Stimulated activated CD4-positive, alpha-beta T cell treated with anti-CD3 and anti-CD28 coated beads, Interleukin-2, amount 100 ng/mL, for 4 hours (primary cell): ENCODE measurements around the gene GJD3.

ENCODE experiments used
- DNase-seq: peaks from one replicate; pipeline ENCODE4 v3.0.0-alpha.2; 2020; ENCODE audit warnings: low read depth

Gene GJD3

DNA sequence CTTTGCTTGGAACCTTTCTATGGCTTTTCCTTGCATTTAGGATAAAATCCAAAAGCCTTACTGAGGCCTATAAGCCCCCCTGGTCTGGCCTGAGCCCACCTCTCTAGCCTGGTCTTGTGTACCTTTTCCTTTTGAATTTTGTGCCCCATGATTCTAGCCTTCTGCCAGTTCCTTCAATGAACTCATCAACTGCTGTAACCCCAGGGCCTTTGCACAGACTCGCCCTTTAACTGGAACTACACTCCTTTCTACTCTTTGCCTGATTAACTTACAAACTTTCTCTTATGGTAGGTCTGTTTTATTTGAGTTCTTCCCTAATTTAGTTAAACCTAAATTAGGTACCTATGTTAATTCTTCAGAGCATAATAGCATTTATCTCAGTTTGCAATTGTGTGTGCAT, 24.2 kb downstream of the GJD3 start:
- no peak for DNase-seq

DNA sequence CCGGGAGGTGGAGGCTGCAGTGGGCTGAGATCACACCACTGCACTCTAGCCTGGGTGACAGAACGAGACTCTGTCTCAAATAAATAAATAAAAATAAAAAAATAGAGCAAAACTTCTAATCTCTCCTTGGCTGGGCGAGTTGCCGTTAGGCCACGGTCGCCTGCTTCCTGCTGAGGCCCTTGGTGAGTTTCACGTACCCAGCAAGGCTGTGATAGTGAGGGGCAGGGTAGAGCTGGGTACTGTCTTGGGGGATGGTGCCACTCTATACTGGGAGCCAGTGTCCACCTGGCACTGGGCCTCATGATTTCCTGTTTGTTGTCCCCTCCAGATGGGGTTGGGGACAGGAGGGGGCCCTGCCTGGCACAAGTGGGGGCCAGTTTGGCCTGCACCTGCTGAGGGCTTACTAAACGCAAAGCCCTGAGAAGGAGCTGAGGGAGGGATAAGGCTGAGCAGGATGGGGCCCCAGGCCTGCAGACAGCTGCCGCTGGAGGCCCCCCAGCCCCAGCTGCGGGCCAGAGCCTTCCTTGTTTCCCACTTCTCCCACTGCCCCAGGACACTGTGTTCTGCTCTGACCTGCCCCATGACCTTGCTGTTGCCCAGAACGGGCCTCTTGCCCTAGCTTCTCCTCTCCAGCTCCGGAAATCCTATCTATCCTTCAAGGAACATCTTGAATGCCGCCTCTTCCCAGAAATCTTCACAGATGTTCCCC, 25.4 kb downstream of the GJD3 start:
- no peak for DNase-seq

DNA sequence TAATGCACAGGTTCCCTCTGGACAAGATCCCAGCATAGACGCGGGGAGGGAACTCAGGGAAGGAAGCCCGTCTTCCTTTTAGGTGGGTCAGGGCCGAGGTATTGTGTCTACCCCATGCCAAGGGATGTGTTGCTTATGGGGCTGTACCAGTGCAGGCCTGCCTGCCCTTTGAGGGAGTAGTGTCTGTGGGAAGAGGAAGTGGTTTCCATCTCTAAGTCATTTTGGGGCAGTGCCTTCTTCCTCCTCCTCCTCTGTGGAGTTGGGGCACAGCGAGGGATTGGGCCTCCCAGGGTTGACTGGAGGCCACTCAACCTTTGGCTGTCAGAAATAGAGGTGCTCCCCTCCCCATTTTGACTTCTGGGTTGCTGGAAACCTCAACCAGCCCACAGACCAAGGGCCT, 26.5 kb downstream of the GJD3 start:
- no peak for DNase-seq

DNA sequence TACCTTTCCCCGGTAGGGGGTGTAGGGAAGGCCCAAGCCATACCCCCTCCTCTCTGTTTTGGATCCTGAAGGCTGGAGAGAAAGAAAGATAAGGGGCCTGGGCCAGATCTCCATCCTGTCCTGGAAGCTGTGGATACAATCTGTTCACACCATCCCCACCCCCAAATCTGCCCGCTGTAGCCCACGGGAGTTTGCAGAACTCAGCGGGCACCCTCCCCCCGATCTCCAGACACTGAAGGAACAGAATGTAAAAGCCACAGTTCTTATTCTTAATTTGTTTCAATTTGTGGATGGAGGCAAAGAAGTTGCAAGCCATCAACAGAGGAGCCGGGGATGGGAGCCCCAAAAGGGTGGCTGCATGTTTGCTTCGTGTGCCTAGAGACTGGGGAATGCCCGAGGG, 27.2 kb downstream of the GJD3 start:
- DNase-seq: no peak

DNA sequence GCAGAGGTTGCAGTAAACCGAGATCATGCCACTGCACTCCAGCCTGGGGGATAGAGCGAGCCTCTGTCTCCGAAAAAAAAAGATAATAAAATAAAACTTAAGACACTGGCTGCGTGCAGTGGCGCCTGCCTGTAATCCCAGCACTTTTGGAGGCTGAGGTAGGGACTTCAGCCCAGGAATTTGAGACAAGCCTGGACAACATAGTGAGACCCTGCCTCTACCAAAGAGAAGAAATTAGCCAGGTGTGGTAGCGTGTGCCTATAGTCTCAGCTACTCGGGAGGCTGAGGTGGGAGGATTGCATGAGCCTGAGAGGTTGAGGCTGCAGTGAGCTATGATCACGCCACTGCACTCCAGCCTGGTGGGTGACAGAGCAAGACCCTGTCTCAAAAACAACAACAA, 28.9 kb downstream of the GJD3 start:
- no peak for DNase-seq

DNA sequence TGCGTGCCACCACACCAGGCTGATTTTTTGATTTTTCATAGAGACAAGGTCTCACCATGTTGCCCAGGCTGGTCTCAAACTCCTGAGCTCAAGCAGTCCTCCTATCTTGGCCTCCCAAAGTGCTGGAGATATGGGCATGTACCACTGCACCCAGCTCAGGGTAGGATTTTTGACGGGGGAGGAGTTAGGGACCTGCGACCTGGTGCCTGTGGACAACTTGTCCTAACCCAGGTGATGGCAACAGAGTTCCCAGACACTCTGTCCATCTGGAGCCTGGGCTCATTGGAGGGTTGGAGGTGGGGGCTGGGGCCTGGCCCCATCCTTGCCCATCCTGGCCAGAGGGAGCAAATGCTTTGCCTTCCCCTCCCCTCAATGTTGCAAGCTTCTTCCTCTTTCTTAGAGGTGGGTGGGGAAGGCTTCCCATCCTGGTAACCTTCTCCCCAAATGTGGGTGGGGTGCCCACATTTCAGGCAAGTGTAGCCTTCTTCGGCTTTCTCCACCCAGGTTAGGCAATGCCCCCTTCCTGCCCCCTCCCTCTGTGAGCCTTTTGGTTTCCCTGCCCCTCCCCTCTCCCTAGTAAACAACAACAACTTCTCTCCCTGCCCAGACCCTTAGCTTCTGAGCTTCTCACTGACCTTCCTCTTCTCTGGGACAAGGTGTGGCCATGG, 30.6 kb downstream of the GJD3 start:
- DNase-seq: no peak

DNA sequence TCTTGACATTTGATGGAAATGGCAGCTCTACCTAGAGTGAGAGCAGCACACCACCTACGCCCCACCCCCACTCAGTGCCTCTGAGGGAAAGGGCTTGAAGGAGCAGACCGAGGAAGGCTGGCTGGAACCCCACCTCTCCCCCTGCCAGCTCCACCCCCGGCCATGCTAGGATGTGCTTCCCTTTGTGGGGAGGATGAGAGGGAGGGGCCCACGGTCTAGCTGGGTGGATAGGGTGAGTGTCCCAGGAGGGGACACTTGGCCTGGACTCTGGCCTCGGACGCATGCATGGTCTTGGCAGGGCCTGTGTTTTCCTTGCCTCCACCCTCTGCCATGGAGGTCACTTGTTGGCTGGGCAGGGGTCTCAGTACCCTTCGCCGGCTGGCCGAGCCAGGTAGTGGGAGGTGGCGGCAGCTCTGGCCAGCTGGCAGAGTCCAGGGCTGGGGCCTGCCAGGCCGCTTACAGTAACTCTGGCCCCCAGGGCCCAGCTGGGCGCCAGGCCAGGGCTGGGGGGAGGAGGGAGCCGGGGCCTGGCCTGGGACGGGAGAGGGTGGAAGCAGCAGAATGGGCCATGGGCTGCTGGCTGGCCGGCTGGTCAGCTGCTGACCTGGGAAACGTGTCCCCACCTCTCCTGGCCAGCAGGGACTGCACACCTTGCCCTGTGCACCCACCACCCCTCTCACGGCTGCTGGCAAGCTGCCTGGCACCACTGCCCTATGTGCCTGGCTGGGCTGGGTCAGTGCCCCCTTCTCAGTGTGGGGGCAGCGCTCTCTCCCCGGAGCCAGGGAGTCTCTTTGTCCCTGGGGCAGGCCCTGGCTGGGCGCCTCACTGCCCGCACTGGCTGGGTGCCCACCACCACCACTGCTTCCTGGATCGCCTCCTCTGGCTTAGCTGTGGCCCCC, 32.5 kb downstream of the GJD3 start:
- DNase-seq: no peak

DNA sequence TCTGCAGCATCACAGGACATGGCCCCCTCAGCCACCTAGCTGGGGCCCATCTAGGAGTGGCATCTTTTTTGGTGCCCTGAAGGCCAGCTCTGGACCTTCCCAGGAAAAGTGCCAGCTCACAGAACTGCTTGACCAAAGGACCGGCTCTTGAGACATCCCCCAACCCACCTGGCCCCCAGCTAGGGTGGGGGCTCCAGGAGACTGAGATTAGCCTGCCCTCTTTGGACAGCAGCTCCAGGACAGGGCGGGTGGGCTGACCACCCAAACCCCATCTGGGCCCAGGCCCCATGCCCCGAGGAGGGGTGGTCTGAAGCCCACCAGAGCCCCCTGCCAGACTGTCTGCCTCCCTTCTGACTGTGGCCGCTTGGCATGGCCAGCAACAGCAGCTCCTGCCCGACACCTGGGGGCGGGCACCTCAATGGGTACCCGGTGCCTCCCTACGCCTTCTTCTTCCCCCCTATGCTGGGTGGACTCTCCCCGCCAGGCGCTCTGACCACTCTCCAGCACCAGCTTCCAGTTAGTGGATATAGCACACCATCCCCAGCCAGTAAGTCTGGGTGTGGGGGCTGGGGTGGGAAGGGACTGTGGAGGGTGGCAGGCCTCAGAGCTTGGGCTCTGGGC, 33.6 kb downstream of the GJD3 start:
- no peak for DNase-seq

DNA sequence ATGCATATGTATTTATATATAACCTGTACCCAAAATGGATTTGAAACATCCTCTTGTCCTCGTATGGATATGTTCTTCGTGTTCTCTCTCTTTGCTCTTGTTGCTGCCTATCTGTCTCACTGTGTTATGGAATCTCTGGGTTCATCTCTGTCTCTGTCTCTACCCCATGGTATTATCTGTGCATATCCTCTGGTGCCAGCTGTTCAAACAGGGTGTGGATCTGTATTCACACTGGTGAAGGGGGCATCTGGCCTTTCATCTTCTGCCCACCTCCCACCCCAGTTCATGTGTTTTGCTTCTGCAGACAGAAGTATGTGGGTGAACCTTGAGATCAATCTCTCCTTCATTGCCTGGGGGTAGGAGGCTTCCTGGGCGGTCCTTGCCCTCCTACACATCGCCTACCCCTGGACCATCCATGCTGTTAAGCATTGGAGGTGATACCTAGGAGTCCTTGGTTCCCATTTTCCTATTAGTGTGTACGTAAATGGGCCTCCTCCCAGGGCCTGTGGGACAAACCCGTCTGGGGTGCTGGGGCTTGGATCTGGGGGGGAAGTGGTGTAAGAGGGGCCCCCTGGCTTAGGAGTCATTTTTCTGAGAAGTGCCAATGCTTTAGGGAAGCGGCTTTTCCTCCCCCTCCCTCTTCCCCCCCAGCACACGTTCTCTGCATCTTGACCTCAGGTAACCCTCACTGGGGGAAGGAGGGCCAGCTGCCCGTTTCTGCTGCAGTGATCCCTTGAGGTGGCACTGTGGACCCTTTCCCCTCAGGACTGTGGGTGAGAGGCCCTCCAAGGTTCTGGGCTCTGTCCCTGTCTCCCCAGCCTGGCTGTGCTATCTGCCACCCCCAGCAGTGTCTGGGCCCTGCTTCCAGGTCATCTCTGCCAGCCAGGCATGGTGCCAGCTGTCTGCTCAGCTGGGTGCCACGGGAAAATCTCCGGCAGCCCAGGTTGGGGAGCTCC, 34.4 kb downstream of the GJD3 start:
- DNase-seq: no peak

DNA sequence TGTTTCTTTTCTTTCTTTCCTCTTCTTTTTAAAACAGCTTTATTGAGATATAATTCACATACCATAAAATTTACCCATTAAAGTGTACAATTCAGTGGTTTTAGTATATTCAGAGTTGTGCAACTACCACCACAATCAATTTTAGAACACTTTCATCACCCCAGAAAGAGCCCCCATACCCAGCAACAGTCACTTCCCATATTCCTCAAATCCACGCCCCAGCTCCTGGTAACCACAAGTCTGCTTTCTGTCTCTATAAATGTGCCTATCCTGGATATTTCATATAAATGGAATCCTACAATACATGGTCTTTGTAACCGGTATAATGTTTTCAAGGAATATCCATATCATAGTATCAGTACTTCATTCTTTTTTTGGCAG, 36.2 kb downstream of the GJD3 start:
- DNase-seq: no peak

DNA sequence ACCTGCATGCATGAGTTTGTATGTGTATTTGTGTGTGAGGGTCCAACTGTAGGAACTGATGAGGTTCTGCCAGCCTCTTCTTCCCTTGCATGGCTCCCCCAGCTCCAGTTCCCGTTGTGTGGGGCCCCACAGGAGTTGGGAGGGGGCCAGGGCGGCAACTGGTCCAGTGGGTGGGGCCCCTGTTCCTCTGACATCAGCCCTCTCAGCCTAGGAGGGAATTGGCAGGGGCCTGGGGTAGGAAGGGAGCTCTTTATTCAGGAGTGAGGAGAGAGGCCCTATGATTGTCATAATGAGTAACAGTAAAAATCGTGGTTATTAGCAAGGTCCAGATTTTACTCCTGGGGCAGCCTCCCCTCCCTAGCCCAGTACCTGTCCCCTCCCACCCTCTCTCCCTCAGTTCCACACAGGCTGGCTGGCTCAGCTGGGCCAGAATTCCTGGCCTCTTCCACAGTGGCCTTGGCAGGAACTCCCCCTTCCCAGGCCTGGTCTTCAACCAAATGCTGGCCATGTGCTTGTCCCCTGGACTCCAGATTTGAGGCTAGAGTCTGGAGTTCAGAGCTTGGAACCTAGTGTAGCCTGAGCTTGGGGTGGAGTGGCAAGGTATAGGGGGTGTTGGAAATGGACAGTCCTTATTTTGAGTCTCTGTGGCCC, 36.7 kb downstream of the GJD3 start:
- no peak for DNase-seq

DNA sequence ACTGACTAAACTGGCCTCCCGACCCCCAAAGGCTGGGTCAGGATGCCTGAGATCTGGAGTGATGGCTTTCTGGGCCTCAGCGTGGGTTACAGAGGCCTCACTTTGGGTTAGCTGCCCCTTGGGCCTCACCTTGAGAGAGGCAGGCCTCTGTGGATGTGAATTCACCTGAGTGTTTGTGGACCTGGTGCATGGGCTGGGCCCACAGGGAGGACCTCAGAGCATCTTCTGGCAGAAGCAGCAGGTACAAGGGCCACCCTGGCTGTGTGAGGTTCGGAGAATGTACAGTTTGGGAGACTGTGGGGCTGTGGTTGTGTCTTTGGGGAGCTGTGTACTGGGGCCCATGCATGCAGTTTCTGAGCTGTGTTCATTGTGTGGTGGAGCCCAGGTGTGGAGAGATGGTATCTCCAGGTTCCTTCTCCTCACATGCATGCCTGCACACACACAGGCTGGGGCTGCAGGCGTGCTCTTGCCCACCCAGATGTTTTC, 37.2 kb downstream of the GJD3 start:
- DNase-seq: no peak

DNA sequence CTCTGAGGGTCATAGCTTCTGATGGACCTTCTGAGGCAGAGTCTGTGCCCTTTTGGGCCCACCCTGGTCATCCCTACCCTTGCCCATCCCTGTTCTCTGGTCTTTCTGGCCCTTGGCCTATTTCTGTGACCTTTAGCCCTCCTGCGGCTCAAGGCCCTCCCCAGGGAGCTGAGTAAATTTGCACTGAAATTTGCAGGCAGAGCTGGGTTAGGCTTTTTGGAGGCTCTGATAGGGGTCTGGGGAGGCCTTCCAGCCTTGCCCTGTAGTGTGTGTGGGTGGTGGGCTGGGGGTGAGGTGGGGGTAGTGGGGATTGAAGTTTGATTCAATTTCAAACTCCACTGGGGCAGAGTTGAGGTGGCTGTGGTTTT, 37.7 kb downstream of the GJD3 start:
- no peak for DNase-seq

DNA sequence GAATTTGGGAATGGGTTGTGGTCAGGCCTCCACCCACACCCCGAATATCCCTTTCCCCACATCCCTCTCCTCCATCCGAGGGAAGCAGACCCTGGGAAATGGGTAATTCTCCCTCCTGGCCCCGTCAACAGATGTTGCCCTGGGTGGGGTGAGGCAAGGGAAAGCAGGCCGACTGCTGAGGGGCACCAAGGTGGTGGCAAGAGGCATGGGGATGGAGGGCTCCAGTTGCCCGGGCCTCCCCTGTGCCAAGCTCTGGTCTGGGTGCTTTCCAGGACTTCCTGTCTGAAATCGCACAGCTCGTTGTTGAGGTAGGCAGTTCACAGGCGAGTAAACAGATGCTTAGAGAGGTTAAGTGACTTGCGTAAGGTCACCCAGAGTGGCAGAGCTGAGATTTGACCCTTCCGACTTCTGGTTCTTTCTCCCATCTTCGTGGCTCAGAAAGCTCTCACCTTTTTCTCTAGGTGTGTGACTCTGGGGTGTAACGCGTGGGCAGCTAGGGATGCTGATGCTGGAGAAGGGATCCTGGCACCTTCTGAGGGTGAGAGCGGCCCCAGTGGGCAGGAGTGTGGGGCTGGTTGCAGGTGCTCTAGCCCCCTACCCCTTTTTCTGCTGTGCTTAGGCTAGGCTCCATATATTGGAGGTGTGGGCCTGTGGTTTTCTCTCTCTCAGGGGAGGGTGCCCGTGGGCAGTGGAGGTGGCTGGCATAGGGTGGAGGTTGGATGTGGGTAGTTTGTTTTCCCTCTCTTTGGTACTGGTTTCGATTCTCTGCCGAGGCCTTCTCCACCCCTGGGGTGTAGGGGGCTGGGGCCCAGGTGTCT, 38.3 kb downstream of the GJD3 start:
- no peak for DNase-seq

DNA sequence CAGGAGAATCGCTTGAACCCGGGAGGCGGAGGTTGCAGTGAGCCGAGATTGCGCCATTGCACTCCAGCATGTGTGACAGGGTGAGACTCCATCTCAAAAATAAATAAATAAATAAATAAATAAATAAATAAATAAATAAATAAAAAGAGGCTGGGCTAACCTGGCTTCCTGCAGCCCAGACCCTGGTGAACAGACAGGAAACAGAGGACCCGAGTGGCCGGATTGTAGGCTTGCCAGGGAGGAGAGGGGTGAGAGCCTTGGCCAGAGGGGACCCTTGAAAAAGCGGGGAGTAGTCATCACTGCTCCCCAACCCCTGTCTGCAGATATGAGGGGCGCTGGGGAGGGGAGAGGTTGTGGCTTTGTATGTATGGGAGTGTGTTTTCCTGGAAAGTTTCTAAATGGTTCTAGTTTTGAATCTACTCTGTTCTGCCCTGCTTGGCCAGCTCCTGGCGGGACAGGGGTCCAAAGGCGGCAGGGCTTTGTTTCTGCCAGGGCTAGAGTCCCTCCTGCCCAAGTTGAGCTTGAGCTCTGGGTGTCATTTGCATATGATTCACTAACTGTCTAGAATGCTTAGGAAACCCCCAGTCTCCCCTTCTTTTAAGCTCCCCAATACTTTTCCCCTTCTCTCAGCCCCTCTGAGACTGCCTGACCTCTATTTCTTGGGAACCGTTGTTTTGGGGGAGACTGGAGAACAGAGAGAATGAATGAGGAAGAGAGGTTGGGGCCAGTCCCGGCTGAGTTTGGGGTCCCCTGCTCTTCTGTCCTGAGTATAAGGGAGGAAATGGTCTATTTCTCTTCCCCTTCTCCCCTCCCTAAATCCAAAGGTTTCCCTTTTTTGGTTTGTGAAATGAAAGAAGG, 39.2 kb downstream of the GJD3 start:
- DNase-seq: no peak

DNA sequence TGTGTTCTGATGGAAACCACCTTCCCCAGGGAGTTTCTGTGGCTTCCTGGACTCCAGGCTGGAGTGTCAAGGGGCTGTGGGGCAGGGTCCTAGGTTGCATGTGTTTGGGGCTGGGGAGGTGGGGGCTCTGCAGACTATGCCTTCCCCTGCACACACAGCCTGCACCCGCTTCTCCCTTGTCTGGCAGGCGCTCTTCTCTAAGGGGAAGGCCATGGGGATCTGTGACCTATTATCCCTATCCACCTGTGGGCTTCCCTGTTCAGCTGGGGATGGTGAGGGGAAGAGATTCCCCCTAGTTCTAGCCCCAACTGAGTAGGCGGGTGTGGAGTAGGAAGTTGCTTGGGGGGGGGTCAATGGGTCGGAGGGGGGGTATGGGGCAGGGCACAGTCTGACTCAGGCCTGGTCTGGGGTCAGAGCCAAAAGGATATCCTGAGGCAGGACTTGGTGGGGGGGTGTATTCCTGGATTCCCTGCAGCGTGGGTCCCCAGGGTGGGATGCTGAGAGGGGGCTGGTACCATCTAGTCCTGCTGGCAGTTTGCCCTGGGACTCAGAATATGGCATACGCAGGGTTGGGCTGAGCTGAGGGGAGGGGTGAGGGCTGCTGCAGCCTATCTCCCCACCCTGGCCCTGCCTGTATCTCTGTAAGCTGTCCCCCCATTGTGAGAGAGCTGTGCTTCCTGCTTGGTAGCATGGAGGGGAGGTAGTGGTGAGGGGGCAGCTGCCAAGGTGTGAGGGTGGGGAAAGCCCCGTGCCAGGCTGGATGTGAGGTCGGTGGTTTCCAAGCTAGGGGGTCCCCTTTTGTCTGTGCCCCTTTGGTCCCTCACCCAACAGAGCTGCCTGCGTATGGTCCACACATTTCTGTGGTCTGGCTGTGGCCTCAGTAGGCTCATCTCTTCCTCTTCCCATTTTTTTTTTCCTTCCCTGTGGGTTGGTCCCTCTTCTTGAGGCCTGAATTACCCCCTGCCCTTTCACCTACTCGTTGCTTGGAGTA, 40.9 kb downstream of the GJD3 start:
- DNase-seq: peak; percentile 65
